ENCODE measurements around the gene CACNA1H. TPM values are rescaled to one million over a fixed set of nuclear protein-coding genes. Genes with fewer than 3 reads are reported as not detected.

The CACNA1H gene
- total and polyA plus RNA-seq, 7 donors = 0.46 to 181 (median 37.0) TPM

GRCh38 chr16:1216296-1216619 is 63.4 kb downstream of the CACNA1H start:
- H3K27me3 ChIP-seq = no peaks in the 10 kb centered on the region
- no peaks in the 10 kb centered on the region for H3K9me3 ChIP-seq
- peaks cover 0 to 8% (median 0%) of the 10 kb centered on the region in 4 donors for H3K4me1 ChIP-seq
- H3K4me3 ChIP-seq = no peak overlapping the region
- 40 to 82% methylated on average over 12 of the region's 12 CpGs for WGBS, 2 donors
- no peak for DNase-seq
- no peak for TF ChIP-seq POLR2A (IDR thresholded peaks at IDR 0.05)
- no peak for TF ChIP-seq CTCF (IDR thresholded peaks at IDR 0.05)
- TF ChIP-seq EP300 (IDR thresholded peaks at IDR 0.05) = no peak
- TF ChIP-seq POLR2AphosphoS5 (IDR thresholded peaks at IDR 0.05) = no peak
- peaks cover 63 to 100% (median 95%) of the 10 kb centered on the region in 4 donors for H3K36me3 ChIP-seq
- intact Hi-C loops (cut with DNase I) = no loop called here
- H3K27ac ChIP-seq = no peak overlapping the region

- H3K36me3 ChIP-seq = peaks cover 59 to 99% (median 90%) of the 10 kb centered on the region in 4 donors
- TF ChIP-seq POLR2AphosphoS5 (IDR thresholded peaks at IDR 0.05) (no peak), POLR2A (IDR thresholded peaks at IDR 0.05) (no peak), CTCF (IDR thresholded peaks at IDR 0.05) (no peak), EP300 (IDR thresholded peaks at IDR 0.05) (no peak)
- intact Hi-C loops (cut with DNase I) = no loop called here
Observed at GRCh38 chr16:1216681-1217400, 63.9 kb downstream of the CACNA1H start.

GRCh38 chr16:1217526-1217925 is 64.6 kb downstream of the CACNA1H start:
- Histone ChIP-seq H3K4me3 (no peak overlapping the region), H3K27me3 (no peaks in the 10 kb centered on the region), H3K27ac (no peak overlapping the region), H3K36me3 (peaks cover 52 to 92% (median 83%) of the 10 kb centered on the region in 4 donors), H3K4me1 (peaks cover 0 to 8% (median 0%) of the 10 kb centered on the region in 4 donors), H3K9me3 (no peaks in the 10 kb centered on the region)
- TF ChIP-seq POLR2AphosphoS5 (IDR thresholded peaks at IDR 0.05) (no peak), CTCF (IDR thresholded peaks at IDR 0.05) (no peak), EP300 (IDR thresholded peaks at IDR 0.05) (no peak), POLR2A (IDR thresholded peaks at IDR 0.05) (no peak)
- 78 to 88% methylated on average over 24 of the region's 24 CpGs for WGBS, 2 donors
- DNase-seq = no peak
- intact Hi-C loops (cut with DNase I) = no loop called here

More at GRCh38 chr16:1216681-1217400, 63.9 kb downstream of the CACNA1H start:
- 70 to 87% methylated on average over 32 of the region's 32 CpGs for WGBS, 2 donors
- Histone ChIP-seq H3K27me3 (no peaks in the 10 kb centered on the region), H3K4me1 (peaks cover 0 to 8% (median 0%) of the 10 kb centered on the region in 4 donors), H3K27ac (no peak overlapping the region), H3K9me3 (no peaks in the 10 kb centered on the region), H3K4me3 (no peak overlapping the region)
- DNase-seq = no peak

GRCh38 chr16:1218061-1218929 is 65.4 kb downstream of the CACNA1H start:
- Histone ChIP-seq H3K9me3 (no peaks in the 10 kb centered on the region), H3K4me3 (no peak overlapping the region), H3K36me3 (peaks cover 45 to 84% (median 76%) of the 10 kb centered on the region in 4 donors), H3K27ac (peak overlapping the region in 1 of 4 donors; percentile 4), H3K27me3 (no peaks in the 10 kb centered on the region), H3K4me1 (peaks cover 0 to 8% (median 0%) of the 10 kb centered on the region in 4 donors)
- 82 to 89% methylated on average over 49 of the region's 49 CpGs for WGBS, 2 donors
- intact Hi-C loops (cut with DNase I) = no loop called here
- no peak for DNase-seq
- TF ChIP-seq POLR2AphosphoS5 (IDR thresholded peaks at IDR 0.05) (no peak), POLR2A (IDR thresholded peaks at IDR 0.05) (no peak), EP300 (IDR thresholded peaks at IDR 0.05) (no peak), CTCF (IDR thresholded peaks at IDR 0.05) (no peak)
